Measurements from ENCODE around the gene CPS1.

Gene CPS1

DNA sequence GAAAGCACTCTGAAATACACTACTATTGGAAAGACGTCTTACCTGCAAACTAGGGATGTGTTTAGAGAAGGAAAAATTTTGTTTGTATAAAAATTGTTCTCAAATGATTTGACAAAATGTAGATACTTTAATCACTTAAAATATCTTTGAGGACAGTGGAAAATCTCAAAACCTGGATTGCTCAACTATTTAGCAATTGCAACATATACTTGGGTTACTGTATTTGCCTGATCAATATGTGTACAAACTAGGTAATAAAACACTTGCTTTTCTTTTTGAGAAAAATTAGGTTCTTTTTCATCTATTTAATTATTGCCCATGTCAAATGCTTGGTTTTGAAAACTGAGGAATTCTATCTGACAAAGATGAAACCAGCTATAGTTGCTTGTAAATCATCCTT is 60.9 kb downstream of the CPS1 start:
- DNase-seq = no peak

GRCh38 chr2:210617732-210618330 is 61.4 kb downstream of the CPS1 start:
- peak; percentile 86 for DNase-seq

DNA sequence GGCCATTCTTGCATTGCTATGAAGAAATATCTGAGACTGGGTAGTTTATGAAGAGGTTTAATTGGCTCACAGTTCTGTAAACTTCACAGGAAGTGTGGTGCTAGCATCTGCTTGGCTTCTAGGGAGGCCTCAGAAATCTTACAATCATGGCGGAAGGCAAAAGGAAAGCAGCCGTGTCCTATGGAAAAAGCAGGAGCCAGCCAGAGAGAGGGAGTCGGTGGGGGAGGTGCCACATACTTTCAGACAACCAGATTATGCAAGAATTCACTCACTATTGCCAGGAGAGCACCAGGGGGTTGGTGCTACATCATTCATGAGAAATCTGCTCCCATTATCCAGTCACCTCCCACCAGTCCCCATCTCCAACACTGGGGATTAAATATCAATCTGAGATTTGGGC is 64.1 kb downstream of the CPS1 start:
- no peak for DNase-seq

DNA sequence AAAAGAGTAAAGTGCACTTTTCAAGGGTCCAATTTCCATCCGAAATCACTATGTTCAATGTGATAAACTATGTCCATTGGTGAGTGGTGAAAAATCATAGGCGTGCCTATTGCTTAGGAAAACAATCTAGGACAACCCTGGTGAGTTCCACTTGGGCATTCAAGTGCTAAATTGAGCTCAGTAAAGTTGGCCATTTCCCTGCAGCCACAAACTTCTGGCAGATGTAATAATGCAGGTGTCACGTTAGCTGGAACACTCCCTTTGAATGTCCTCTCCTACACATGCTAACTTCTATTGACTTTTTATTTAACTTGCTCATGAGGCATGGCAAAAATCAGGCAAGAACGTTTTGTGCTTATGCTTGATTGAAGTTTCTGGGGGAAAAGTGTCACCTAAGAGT is 67.1 kb downstream of the CPS1 start:
- DNase-seq = no peak

DNA sequence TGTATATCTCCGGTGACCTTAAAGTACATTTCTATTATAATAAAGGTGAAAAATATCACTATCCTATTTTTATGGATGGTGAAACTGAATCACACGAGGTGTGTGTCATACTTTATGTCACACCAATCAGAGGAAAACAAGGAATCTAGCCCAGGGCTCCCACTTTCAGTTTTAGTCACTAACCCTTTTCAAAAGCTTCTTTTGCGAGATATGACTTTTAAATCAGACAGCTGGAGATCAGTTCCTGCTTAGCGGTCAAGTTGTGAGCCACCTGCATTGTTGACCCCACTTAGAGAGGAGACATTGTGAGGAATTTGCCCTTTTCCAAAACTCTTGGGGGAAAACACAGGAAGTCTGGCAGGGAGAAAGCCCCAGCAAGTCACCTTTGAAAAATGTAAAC is 70.5 kb downstream of the CPS1 start:
- DNase-seq = no peak

GRCh38 chr2:210630873-210631560 is 74.6 kb downstream of the CPS1 start:
- peak; percentile 11 for DNase-seq

DNA sequence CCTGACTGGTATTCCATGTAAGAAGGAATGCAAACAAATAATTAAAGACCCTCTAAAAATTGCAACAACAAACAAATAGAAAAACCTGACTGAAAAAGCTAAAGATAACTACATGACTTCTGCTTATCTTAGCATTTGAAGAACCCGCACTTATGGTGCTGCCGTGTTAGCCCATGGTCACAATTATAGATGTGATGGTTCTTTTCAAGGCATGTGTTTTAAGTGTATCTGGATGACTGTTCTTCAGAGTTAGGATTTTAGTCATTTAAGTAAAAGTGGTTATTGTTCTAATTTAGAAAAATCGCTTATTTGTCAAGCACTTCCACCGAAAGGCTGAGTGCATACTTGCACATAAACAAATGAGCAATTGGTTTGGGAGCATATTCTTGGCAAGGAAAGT is 77.3 kb downstream of the CPS1 start:
- DNase-seq = no peak

- DNase-seq = no peak
Observed at GRCh38 chr2:210635257-210635656, 78.9 kb downstream of the CPS1 start.

- DNase-seq = no peak
Observed at GRCh38 chr2:210642333-210642732, 85.9 kb downstream of the CPS1 start.

DNA sequence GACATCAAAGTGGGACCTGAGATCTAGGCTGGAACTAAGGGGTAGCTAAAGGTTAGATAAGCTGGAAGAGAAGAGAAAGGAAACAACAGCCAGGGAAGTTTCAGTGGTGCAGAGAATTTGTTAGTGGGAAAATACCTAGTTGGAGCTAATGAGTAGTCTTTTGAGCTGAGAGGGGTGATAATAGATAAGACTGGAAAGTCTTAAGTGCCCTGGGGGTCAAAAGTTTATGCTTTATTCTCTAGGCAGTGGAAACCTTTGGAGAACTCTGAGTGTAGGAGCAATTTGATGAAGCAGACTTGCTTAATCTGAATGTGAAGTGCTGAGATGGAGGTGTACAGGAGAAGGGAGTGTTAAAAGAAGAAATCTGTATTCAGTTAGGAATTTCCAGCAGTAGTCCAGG is 90.8 kb downstream of the CPS1 start:
- no peak for DNase-seq

- DNase-seq = no peak
Observed at GRCh38 chr2:210654091-210654490, 97.7 kb downstream of the CPS1 start.

DNA sequence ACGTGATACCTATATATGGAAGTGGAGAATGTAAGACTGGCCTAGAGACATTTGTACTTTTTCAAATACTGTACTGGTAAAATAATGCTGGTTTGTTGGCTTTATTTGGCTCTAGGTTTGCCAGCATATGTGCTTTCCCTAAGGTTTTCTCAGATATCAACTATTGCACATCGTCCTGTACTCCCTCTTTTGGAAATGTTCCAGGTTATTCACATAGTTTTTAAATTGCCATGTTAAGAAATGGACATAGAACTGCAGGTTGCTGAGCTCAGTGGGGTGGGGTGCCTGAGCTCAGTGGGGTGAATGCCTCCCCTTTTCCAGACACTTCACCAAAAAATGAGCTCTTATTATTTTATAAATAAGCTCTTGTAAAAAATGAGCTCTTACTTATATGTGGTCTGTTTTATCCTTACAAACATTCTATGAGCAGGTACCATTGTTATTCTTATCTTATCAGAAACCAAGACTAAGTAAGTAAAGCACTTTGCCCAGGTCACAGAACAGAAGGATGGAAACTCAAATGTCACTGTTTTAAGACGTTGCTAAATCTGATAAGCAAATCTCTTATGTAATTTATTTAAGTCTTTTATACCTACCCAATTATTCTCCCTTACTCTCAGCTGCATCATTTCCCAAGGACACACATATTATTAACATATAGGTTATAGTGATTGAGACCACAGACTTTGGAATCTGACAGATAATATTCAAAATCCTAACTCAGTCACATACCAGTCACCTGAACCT is 99.0 kb downstream of the CPS1 start:
- no peak for DNase-seq

- DNase-seq = no peak
Observed at GRCh38 chr2:210657874-210658273, 101.5 kb downstream of the CPS1 start.

- DNase-seq = no peak
Observed at GRCh38 chr2:210660751-210661150, 104.4 kb downstream of the CPS1 start.

DNA sequence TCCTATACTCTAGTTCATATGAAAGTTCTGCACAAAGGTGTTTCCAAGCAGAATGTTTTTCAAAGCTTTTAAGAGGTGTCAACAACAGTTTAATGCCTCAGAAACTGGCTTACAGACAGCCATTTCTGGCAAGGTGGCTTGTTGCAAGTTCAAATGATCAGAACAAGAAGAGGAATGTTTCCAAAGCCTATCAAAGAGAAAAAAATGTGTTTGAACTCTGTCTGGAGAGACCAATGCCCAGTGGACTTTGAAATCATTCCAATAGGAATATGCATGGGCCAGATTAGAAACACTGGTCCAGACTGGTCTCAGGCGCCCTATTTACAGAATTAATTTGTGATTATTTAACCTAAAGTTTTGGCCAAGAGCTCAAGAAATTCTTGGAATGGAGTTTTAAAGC is 106.2 kb downstream of the CPS1 start:
- no peak for DNase-seq

DNA sequence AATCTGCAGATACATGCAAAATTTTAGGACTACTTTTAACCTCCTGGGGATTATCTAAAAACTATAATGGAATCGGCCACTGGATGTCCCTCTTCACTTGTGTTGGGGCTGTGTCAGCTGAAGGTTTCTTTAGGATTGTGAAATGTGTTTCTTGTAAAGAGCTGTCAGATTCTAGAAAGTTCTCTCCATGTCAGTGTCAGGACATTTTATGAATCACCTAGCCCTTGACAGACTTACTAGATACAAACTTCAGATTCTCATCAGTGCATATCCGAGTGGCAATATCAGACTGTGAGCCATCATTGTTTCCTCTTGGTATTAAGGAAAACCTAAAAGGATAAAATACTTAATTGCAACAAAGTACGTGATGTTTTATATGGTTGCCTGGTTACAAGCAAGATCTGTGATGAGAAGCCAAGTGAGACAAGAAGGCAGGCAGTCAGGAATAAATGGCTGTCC is 107.3 kb downstream of the CPS1 start:
- peak; percentile 67 for DNase-seq

- no peak for DNase-seq
Observed at GRCh38 chr2:210667711-210668110, 111.3 kb downstream of the CPS1 start.

- DNase-seq = peak; percentile 5
Observed at GRCh38 chr2:210671065-210671464, 114.7 kb downstream of the CPS1 start.

DNA sequence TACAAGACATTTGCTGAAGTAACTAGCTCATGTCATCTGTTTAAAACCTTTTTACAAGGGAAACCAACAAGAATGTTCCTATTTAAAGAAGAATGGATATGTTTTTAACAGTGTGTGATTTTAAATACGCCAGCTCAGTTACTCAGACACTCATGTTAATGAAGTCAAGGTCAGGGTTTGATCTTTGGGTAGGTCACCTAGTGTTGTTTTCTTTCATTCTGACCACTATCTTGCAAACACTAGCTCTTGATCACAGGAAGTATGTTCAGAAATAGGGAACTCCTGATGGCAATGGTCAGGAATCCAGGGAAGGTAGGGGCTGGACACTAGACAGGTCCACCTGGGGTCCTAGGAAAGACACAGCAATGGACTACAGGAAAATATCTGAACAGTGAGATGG is 116.7 kb downstream of the CPS1 start:
- no peak for DNase-seq

DNA sequence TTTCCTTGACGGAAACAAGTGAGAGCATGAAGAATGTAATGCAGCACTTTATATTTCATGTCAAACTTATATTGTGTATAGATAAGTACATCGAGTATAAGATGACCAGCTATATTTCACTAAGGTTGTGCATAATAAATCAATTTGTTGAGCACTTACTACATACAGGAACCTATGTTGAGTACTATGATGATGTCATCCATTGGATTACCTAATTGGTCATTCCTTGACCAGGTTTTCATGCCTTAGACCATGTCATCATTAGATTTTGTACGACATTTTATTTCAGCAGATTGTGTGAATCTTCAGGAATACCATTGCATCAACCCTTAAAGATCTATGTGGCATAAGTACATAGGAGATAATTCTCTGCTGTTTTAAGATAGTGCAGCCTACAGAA is 119.7 kb downstream of the CPS1 start:
- no peak for DNase-seq

DNA sequence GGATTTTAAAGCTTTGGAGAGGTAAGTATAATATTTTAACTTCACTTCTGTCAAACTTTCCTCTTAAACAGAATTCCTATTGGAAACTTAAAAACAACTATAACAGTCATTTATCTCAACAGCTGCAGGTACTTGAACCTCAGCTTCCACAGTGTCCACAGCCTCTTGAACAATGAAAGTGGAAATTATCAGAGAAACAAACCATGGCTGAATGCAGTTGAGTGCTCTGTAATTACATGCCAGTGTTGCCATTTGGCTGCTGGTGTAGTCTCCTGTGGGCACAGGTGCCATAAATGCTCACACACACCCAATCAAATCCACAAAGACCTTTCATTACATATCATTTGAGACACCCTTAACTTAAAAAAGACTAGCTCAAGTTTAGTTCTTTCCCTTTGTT is 125.1 kb downstream of the CPS1 start:
- no peak for DNase-seq

- DNase-seq = no peak
Observed at GRCh38 chr2:210686401-210686800, 130.0 kb downstream of the CPS1 start.

DNA sequence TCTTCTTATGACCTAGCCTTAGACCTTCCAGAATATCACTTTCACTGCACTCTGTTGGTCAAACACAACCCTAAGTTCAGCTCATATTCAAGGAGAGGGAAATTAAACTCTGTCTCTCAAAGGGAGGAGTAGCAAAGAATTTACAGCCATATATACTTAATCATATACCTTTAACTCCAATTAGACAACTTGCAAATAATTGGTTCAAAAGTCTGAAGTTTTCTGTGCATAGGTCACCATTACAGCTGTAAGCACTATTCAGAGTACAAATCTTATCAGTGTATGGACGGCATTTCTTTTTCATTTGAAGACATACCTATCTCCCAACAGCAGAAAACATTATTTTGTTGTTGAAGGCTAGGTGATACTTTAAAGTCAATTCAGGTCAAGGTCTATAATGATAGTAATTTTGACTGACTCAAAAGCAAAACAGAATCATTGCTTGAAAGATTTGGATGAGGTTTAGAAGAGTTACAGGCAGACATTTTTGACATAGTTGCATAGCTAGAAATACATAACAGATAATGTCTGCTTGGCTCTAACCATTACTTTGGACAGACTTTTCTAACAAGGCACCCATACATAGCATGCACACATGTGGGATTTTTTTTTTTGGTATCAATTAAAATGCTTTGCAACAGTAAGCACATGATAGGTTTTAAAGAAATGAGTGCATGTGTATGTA is 131.5 kb downstream of the CPS1 start:
- no peak for DNase-seq

- no peak for DNase-seq
Observed at GRCh38 chr2:210707900-210708299, 151.5 kb downstream of the CPS1 start.
